OCI-LY3 (cell line): Measurements from ENCODE around the gene CERKL.

Source experiments
- CTCF ChIP-seq: fragments of 200-600, 300-600 bp; sonication (generic); IDR thresholded peaks from 2 replicates; pipeline ENCODE4 v1.5.1; 2014; ENCODE audit warnings: antibody characterized with exemption, low read length, low read depth
- EZH2phosphoT487 ChIP-seq: fragments of 200-600 bp; shearing (Covaris generic); IDR thresholded peaks from 2 replicates; pipeline ENCODE4 v1.6.1; 2018; ENCODE audit warnings: antibody characterized with exemption, mixed run types, low read depth

GRCh38 chr2:181646415-181646987 lies 10.4 kb downstream of the CERKL start:
- TF ChIP-seq CTCF, result no peak
- no peak for TF ChIP-seq EZH2phosphoT487
